Suprapubic skin (tissue), 4 donors: ENCODE results near the gene LRRFIP1.

Experiments used
- EP300 ChIP-seq: sonication (generic); formaldehyde crosslinking; IDR thresholded peaks from one replicate; pipeline ENCODE4 v1.6.1; 2017; ENCODE audit warnings: antibody characterized with exemption
- POLR2A ChIP-seq, 2 donors: fragments of 450-650 bp; IDR thresholded peaks; one replicate each; pipeline ENCODE4 v1.6.1; 2017; ENCODE audit warnings: antibody characterized with exemption in 2 of 2, mild to moderate bottlenecking in 2 of 2, moderate library complexity in 2 of 2
- POLR2AphosphoS5 ChIP-seq, 3 donors: sonication (generic); formaldehyde crosslinking; IDR thresholded peaks; one replicate each; pipeline ENCODE4 v1.6.1; 2017; ENCODE audit warnings: antibody characterized with exemption in 3 of 3
- TF ChIP-seq, protein P1 (sequence below), 2 donors: fragments of 200-600 bp in 1 of 2; fragments of 450-650 bp in 1 of 2; sonication (generic) in 1 of 2; IDR thresholded peaks; one replicate each; pipeline ENCODE4 v1.5.1; 2016 to 2019; ENCODE audit warnings: antibody characterized with exemption in 2 of 2, mild to moderate bottlenecking in 1 of 2, moderate library complexity in 1 of 2

DNA sequence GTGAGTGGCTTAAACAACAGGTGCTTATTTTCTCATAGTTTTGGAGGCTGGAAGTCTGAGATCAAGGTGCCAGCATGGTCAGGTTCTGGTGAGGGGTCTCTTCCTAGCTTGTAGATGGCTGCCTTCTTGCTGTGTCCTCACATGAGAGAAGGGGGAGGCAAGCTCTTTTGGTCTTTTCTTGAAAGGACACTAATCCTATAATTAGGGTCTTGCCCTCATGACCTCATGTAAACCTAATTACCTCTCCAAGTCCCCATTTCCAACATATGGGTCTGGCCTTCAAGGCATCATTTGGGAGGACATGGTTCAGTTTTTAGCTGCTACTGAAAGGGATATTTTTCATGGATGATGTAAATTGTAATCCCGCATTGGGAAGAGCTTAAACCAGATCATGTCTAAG lies 189.1 kb downstream of the LRRFIP1 start:
- TF ChIP-seq, protein P1, sequence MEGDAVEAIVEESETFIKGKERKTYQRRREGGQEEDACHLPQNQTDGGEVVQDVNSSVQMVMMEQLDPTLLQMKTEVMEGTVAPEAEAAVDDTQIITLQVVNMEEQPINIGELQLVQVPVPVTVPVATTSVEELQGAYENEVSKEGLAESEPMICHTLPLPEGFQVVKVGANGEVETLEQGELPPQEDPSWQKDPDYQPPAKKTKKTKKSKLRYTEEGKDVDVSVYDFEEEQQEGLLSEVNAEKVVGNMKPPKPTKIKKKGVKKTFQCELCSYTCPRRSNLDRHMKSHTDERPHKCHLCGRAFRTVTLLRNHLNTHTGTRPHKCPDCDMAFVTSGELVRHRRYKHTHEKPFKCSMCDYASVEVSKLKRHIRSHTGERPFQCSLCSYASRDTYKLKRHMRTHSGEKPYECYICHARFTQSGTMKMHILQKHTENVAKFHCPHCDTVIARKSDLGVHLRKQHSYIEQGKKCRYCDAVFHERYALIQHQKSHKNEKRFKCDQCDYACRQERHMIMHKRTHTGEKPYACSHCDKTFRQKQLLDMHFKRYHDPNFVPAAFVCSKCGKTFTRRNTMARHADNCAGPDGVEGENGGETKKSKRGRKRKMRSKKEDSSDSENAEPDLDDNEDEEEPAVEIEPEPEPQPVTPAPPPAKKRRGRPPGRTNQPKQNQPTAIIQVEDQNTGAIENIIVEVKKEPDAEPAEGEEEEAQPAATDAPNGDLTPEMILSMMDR (IDR thresholded peaks at IDR 0.05) = no peak
- TF ChIP-seq POLR2AphosphoS5 (IDR thresholded peaks at IDR 0.05) (no peak), EP300 (no peak), POLR2A (IDR thresholded peaks at IDR 0.05) (no peak)
